Measurements from ENCODE around the gene PRKAR1B.

The PRKAR1B gene

GRCh38 chr7:727104-727805 lies at the start of gene PRKAR1B:
TSS of gene PRKAR1B (minus strand) at chr7:727281. CDS start at chr7:711505, 15,776 bp downstream.
- peak in 1 of 2 donors; percentile 39 for DNase-seq

DNA sequence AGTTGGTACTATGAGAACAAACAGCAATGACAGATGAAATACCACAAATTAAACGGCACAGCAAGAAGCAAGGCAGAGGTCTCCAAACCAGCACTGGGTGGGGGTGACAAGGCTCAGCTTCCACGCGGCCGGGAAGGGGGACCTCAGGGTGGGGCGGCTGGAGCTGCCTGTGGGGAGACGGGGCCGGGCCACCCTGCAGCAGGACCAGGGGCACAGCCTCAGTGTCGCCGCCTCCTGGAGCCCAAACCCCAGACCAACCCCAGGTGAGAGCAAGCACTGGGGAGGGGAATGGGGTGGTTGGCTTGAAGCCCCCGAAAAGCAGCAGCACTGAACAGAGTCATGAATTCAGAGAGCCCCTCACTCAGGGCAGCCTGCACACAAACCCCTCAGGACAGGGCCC lies 49.3 kb upstream of the PRKAR1B start:
- DNase-seq: no peak

- DNase-seq: peak; percentile 64 to 74
Measured at GRCh38 chr7:774161-775109, 47.4 kb upstream of the PRKAR1B start.

DNA sequence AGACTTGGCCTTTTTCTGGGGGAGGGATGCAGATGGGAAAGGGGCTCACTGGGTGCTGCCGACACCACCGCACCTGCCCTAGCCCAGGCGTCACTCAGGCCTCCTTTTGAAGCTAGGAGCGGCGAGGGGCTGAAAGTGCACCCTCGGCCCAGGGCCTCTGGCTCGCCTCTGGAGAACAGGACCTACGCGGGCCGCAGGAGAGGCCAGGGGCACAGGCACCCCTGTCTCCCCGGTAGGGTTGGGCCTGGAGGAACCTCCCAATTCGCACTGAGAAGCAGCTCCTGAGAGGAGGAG lies 46.5 kb upstream of the PRKAR1B start:
- DNase-seq: no peak

- DNase-seq: no peak
Measured at GRCh38 chr7:772861-773621, 46.0 kb upstream of the PRKAR1B start.

- no peak for DNase-seq
Measured at GRCh38 chr7:772392-772791, 45.3 kb upstream of the PRKAR1B start.

DNA sequence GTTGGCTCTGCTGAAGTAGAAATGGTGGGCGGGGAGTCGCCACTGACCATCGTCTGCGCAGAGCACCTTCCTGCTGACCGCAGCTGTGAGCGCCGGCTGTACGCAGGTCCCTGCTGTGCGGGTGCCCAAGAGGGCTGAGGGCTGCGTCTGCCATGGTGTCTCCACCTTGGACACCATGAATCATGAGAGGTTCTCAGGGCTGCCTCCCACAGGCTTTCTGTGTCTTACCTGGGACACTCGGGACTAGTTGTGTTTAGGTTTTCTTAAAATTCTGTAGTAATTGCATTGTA lies 44.9 kb upstream of the PRKAR1B start:
- no peak for DNase-seq

DNA sequence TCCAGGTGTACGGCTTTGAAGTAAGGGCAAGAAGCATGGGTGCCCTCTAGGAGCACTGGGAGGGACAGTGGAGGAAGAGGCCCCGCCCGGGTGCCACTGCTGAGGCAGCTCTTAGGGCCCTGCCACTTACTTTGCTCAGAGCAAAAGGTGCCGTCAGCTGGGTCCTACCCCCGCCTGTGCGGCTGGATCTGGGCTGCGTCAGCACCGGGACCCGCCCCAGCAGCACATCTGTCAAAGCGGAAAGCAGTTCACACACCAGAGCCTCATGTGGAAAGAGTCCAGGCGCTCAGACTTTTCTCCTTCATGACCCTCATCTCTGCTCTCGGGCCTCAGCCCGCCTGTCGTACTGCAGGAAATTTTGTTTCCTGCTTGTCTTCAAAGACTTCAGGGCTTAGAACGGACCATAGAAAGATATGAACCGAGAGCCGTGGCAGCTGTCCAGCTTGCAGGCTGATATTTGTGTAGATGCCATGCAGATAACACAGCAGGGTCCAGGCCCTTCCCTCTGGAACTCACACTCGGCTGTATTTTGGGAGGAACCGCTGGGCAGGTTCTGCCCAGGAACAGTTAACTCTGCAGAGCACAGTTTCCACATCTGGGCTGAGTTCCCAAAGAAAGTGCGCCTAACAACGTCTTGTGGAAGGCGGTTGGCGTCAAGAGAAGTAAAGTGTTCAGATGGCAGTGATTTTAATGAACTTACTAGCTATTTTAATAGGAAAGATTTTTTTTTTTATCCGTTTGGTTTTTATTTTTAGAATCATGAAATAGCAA lies 44.3 kb upstream of the PRKAR1B start:
- no peak for DNase-seq

GRCh38 chr7:770741-771166 lies 43.7 kb upstream of the PRKAR1B start:
- DNase-seq: no peak

GRCh38 chr7:770336-770735 lies 43.3 kb upstream of the PRKAR1B start:
- DNase-seq: no peak

DNA sequence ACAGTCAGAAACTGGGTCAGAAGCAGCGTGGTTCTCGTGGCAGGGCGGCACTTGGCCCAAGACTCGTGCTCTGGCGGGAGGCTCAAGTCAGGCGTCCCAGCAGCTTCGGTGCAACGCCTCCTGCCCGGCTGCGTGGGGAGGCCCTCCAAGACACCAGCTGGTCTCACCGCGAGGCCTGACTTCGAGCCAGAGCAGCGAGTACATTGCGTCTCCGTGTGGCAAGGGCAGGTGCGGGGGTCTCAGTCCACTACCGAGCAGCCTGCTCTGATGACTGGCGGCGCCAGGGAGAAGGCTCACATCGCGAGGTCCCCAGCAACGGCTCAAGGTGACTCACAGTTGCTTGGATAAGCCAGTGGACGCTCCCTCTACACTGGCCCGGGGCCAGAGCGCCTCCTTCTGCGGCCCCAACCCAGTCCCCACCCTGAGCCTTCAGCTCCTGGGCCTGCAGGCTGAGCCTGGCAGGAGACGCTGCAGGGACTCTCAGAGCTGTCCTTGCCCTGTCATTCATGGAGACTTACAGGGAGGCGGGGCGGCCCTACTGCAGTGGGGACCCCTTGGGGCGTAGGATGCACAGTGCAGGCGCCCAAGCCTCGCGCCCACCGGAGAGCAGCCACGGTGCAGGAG lies 41.9 kb upstream of the PRKAR1B start:
- DNase-seq: no peak

GRCh38 chr7:767941-768731 lies 41.1 kb upstream of the PRKAR1B start:
- DNase-seq: no peak

GRCh38 chr7:767580-767940 lies 40.5 kb upstream of the PRKAR1B start:
- no peak for DNase-seq

- no peak for DNase-seq
Measured at GRCh38 chr7:765383-765782, 38.3 kb upstream of the PRKAR1B start.

DNA sequence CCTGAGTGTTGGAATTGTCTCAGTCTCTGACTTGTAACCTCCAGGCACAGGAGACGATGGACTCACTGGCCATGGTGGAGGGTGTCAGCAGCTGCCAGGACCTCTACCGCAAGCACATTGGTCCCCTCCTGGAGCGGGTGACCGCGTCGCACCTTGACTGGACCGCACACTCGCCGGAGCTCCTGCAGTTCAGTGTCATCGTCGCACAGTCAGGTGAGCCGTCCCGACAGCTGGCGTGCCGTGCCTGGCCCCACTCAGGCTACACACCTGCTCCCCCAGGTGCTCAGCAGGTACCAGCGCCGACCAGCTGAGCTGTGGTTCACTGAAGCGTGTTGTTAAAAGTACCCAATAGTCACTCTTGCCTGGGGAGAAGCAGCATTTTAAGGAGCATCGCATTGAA lies 36.7 kb upstream of the PRKAR1B start:
- DNase-seq: no peak

- no peak for DNase-seq
Measured at GRCh38 chr7:762885-763284, 35.8 kb upstream of the PRKAR1B start.

- DNase-seq: no peak
Measured at GRCh38 chr7:761631-762030, 34.5 kb upstream of the PRKAR1B start.

DNA sequence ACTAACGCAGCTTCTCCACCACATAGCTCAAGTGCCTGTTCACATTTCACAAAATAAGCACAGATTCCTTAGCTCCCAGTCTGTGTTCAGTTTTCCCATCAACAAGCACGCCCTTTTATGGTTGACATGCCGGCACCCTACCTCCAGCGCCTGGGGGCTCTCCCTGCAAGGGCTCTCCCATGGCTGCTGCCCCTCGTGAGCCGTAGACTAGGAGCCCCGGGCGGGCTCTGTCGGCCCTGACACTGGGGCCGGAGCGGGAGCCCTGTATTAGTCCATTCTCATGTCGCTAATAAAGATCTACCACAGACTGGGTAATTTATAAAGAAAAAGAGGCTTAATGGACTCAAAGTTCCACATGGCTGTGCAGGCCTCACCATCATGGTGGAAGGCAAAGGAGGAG lies 34.0 kb upstream of the PRKAR1B start:
- no peak for DNase-seq

GRCh38 chr7:760006-760405 lies 32.9 kb upstream of the PRKAR1B start:
- no peak for DNase-seq

DNA sequence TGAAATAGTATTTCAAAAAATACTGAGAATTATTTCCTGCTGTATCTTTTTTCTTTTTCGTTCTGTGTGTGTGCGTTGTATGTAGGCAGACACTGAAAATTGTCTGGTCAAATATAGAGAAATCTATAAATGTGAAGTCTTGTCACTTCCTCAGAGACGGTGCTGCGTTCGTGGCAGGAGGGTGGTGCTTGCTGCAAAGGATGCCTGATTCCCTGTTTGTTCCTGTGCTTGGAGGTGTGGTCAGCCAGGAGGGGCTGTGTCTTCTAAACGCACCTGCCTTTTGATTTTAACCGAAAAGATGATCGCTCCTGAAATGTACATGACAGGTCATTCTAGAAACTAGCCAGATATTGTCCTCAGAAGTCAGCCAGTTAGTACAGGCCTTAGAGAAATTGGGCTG lies 32.5 kb upstream of the PRKAR1B start:
- DNase-seq: no peak

- DNase-seq: no peak
Measured at GRCh38 chr7:757741-758163, 30.7 kb upstream of the PRKAR1B start.

Measured in stimulated activated CD4-positive, alpha-beta T cell treated with anti-CD3 and anti-CD28 coated beads, Interleukin-2, amount 100 ng/mL, for 48 hours (primary cell).